Iris pigment epithelial cell (primary cell): ENCODE measurements around the gene RAD18.
A peak's percentile ranks its signal among the peaks of the same experiment; 100 is the strongest.

Experiments
- DNase-seq: peaks from one replicate; pipeline ENCODE4 v3.0.0-alpha.2; 2011; ENCODE audit warnings: low read depth

RAD18 gene

GRCh38 chr3:8964436-8965370 lies 1.4 kb upstream of the RAD18 start:
- peak; percentile 45 for DNase-seq

- DNase-seq, result peak; percentile 51
These were observed 928 bp downstream of the RAD18 start for GRCh38 chr3:8962226-8962861.

- no peak for DNase-seq
These were observed 3.6 kb downstream of the RAD18 start for GRCh38 chr3:8959668-8960067.

GRCh38 chr3:8954938-8955763 lies 8.1 kb downstream of the RAD18 start:
- peak; percentile 88 for DNase-seq

- no peak for DNase-seq
These were observed 10.0 kb downstream of the RAD18 start for GRCh38 chr3:8953313-8953712.

GRCh38 chr3:8952130-8952529 lies 11.1 kb downstream of the RAD18 start:
- no peak for DNase-seq

- peak; percentile 69 for DNase-seq
These were observed 17.2 kb downstream of the RAD18 start for GRCh38 chr3:8945890-8946600.

- no peak for DNase-seq
These were observed 20.4 kb downstream of the RAD18 start for GRCh38 chr3:8942746-8943488.

- no peak for DNase-seq
These were observed 21.2 kb downstream of the RAD18 start for GRCh38 chr3:8942115-8942514.

- peak; percentile 68 for DNase-seq
These were observed 25.3 kb downstream of the RAD18 start for GRCh38 chr3:8938021-8938420.

- DNase-seq, result peak; percentile 94
These were observed 25.9 kb downstream of the RAD18 start for GRCh38 chr3:8937064-8938020.

GRCh38 chr3:8932507-8932906 lies 30.8 kb downstream of the RAD18 start:
- no peak for DNase-seq

GRCh38 chr3:8931342-8931741 lies 31.9 kb downstream of the RAD18 start:
- peak; percentile 30 for DNase-seq

GRCh38 chr3:8929860-8930259 lies 33.4 kb downstream of the RAD18 start:
- no peak for DNase-seq

GRCh38 chr3:8914491-8914890 lies 48.8 kb downstream of the RAD18 start:
- peak; percentile 79 for DNase-seq

GRCh38 chr3:8911781-8912180 lies 51.5 kb downstream of the RAD18 start:
- DNase-seq, result no peak

- no peak for DNase-seq
These were observed 54.1 kb downstream of the RAD18 start for GRCh38 chr3:8909160-8909559.

GRCh38 chr3:8903191-8903590 lies 60.1 kb downstream of the RAD18 start:
- peak; percentile 45 for DNase-seq

- DNase-seq, result no peak
These were observed 62.4 kb downstream of the RAD18 start for GRCh38 chr3:8900869-8901268.
